Mesenchymal stem cell (in vitro differentiated cells and primary cell): ENCODE data around the gene TESK2.

Source experiments
- DNase-seq: peaks from one replicate; pipeline ENCODE4 v3.0.0-alpha.2; 2013
- H2AFZ ChIP-seq: one replicate; pipeline ENCODE4 v1.6.1; 2013; ENCODE audit warnings: low read depth, mild to moderate bottlenecking, control low read depth, inconsistent platforms, low read length, moderate library complexity
- H2AK5ac ChIP-seq: 2 replicates; pipeline ENCODE4 v1.6.1; 2013; ENCODE audit warnings: low read length, moderate library complexity, mild to moderate bottlenecking, inconsistent platforms; ENCODE audit not compliant: severe bottlenecking
- H2BK120ac ChIP-seq: one replicate; pipeline ENCODE4 v1.6.1; 2013; ENCODE audit warnings: low read depth, mild to moderate bottlenecking, inconsistent platforms, low read length, moderate library complexity
- H2BK12ac ChIP-seq, 2 experiments: one replicate each; pipeline ENCODE4 v1.6.1; 2013; ENCODE audit warnings: inconsistent platforms in 2 of 2, low read length in 2 of 2, mild to moderate bottlenecking in 2 of 2, moderate library complexity in 2 of 2, control low read depth in 1 of 2
- H2BK15ac ChIP-seq: one replicate; pipeline ENCODE4 v1.6.1; 2013; ENCODE audit warnings: mild to moderate bottlenecking, low read depth, inconsistent platforms; ENCODE audit not compliant: poor library complexity, severe bottlenecking
- H2BK5ac ChIP-seq: 2 replicates; pipeline ENCODE4 v1.6.1; 2013; ENCODE audit warnings: low read depth, mild to moderate bottlenecking, low read length, control low read depth, inconsistent platforms; ENCODE audit not compliant: poor library complexity, severe bottlenecking
- H3K14ac ChIP-seq, 2 experiments: one replicate each; pipeline ENCODE4 v1.6.1; 2013; ENCODE audit warnings: inconsistent platforms in 2 of 2, low read length in 2 of 2, control low read depth in 1 of 2, mild to moderate bottlenecking in 1 of 2, moderate library complexity in 1 of 2
- H3K18ac ChIP-seq, 2 experiments: one replicate each; pipeline ENCODE4 v1.6.1; 2013; ENCODE audit warnings: inconsistent platforms in 2 of 2, low read length in 2 of 2, control low read depth in 1 of 2, low read depth in 1 of 2, mild to moderate bottlenecking in 1 of 2
- H3K23ac ChIP-seq, 2 experiments: one replicate each; pipeline ENCODE4 v1.6.1; 2013; ENCODE audit warnings: inconsistent platforms in 2 of 2, low read length in 2 of 2, mild to moderate bottlenecking in 2 of 2, moderate library complexity in 2 of 2, control low read depth in 1 of 2
- H3K27ac ChIP-seq: 2 replicates; pipeline ENCODE4 v1.5.1; 2013; ENCODE audit warnings: mild to moderate bottlenecking, moderate library complexity, low read length, control low read depth, inconsistent platforms; ENCODE audit not compliant: poor library complexity, severe bottlenecking
- H3K27me3 ChIP-seq, 2 experiments: 2 replicates each; pipeline versions ENCODE4 v1.6.1 to v1.7.0; 2013; ENCODE audit warnings: low read length in 2 of 2, mild to moderate bottlenecking in 2 of 2, moderate library complexity in 2 of 2, control low read depth in 1 of 2, inconsistent platforms in 1 of 2; ENCODE audit not compliant: control insufficient read depth in 1 of 2, insufficient read depth in 1 of 2
- H3K36me3 ChIP-seq, 2 experiments: 2 replicates each; pipeline versions ENCODE4 v1.6.1 to v1.7.0; 2013; ENCODE audit warnings: low read length in 2 of 2, control low read depth in 1 of 2, inconsistent platforms in 1 of 2, low read depth in 1 of 2, mild to moderate bottlenecking in 1 of 2; ENCODE audit not compliant: insufficient read depth in 2 of 2, control insufficient read depth in 1 of 2
- H3K4ac ChIP-seq, 2 experiments: one replicate each; pipeline ENCODE4 v1.6.1; 2013; ENCODE audit warnings: inconsistent platforms in 2 of 2, low read length in 2 of 2, mild to moderate bottlenecking in 2 of 2, moderate library complexity in 2 of 2, control low read depth in 1 of 2, low read depth in 1 of 2
- H3K4me1 ChIP-seq: 2 replicates; pipeline ENCODE4 v1.6.1; 2013; ENCODE audit warnings: low read depth, low read length, control low read depth; ENCODE audit not compliant: control insufficient read depth, insufficient read depth
- H3K4me2 ChIP-seq: 2 replicates; pipeline ENCODE4 v1.6.1; 2013; ENCODE audit warnings: low read length, mild to moderate bottlenecking, inconsistent platforms; ENCODE audit not compliant: poor library complexity, severe bottlenecking
- H3K4me3 ChIP-seq, 2 experiments: 2 replicates each; pipeline versions ENCODE4 v1.5.1 to v1.7.0; 2013; ENCODE audit warnings: low read length in 2 of 2, mild to moderate bottlenecking in 2 of 2, control low read depth in 1 of 2, low read depth in 1 of 2; ENCODE audit not compliant: insufficient read depth in 1 of 2
- H3K79me1 ChIP-seq: replicated peaks from 2 replicates; pipeline ENCODE4 v1.6.1; 2013; ENCODE audit warnings: mild to moderate bottlenecking, control low read depth, low read length, inconsistent platforms; ENCODE audit not compliant: poor library complexity, severe bottlenecking
- H3K9ac ChIP-seq: 2 replicates; pipeline ENCODE4 v1.7.0; 2013; ENCODE audit warnings: mild to moderate bottlenecking, low read length, moderate library complexity
- H3K9me3 ChIP-seq: 2 replicates; pipeline ENCODE4 v1.7.0; 2013; ENCODE audit warnings: mild to moderate bottlenecking, low read length; ENCODE audit not compliant: control insufficient read depth
- H4K8ac ChIP-seq: one replicate; pipeline ENCODE4 v1.6.1; 2013; ENCODE audit warnings: inconsistent platforms, mild to moderate bottlenecking, low read length, moderate library complexity
- H4K91ac ChIP-seq: one replicate; pipeline ENCODE4 v1.6.1; 2013; ENCODE audit warnings: mild to moderate bottlenecking, low read length, inconsistent platforms
- WGBS: methylation state at CpG from one replicate; pipeline ENCODE4 v1.1.7; 2013; ENCODE audit warnings: mixed read lengths; 5-methylcytosine and 5-hydroxymethylcytosine counted together

The TESK2 gene

GRCh38 chr1:45405636-45406035, 85.3 kb downstream of the TESK2 start:
- DNase-seq: no peak

GRCh38 chr1:45403718-45404117, 87.2 kb downstream of the TESK2 start:
- no peak overlapping the region for H2BK120ac ChIP-seq
- no peak overlapping the region for H4K91ac ChIP-seq
- H3K4me2 ChIP-seq: no peak overlapping the region
- H3K27me3 ChIP-seq: no peaks in the 10 kb centered on the region
- H2BK15ac ChIP-seq: no peak overlapping the region
- no peaks in the 10 kb centered on the region for H3K9me3 ChIP-seq
- no peak overlapping the region for H3K18ac ChIP-seq
- no peak overlapping the region for H3K4me3 ChIP-seq
- no peak overlapping the region for H2AFZ ChIP-seq
- H3K4ac ChIP-seq: no peak overlapping the region
- H3K14ac ChIP-seq: no peak overlapping the region
- no peak overlapping the region for H2AK5ac ChIP-seq
- no peak for DNase-seq
- no peaks in the 10 kb centered on the region for H3K4me1 ChIP-seq
- H3K79me1 ChIP-seq: no peaks in the 10 kb centered on the region
- no peak overlapping the region for H3K23ac ChIP-seq
- no peak overlapping the region for H3K9ac ChIP-seq
- no peak overlapping the region for H2BK12ac ChIP-seq
- no peak overlapping the region for H2BK5ac ChIP-seq
- H3K36me3 ChIP-seq: no peaks in the 10 kb centered on the region
- H3K27ac ChIP-seq: no peak overlapping the region
- no peak overlapping the region for H4K8ac ChIP-seq
- WGBS: 100% methylated on average over 1 of the region's 1 CpG

More at GRCh38 chr1:45405636-45406035, 85.3 kb downstream of the TESK2 start:
- H2AFZ ChIP-seq: no peak overlapping the region
- 92% methylated on average over 2 of the region's 2 CpGs for WGBS
- no peaks in the 10 kb centered on the region for H3K36me3 ChIP-seq
- H3K23ac ChIP-seq: no peak overlapping the region
- no peak overlapping the region for H3K4me3 ChIP-seq
- no peak overlapping the region for H2BK15ac ChIP-seq
- no peak overlapping the region for H2BK12ac ChIP-seq
- H3K9ac ChIP-seq: no peak overlapping the region
- no peaks in the 10 kb centered on the region for H3K9me3 ChIP-seq
- no peaks in the 10 kb centered on the region for H3K4me1 ChIP-seq
- H3K18ac ChIP-seq: no peak overlapping the region
- no peak overlapping the region for H3K4me2 ChIP-seq
- no peak overlapping the region for H2BK120ac ChIP-seq
- no peak overlapping the region for H3K4ac ChIP-seq
- no peak overlapping the region for H3K14ac ChIP-seq
- no peak overlapping the region for H4K91ac ChIP-seq
- no peak overlapping the region for H2BK5ac ChIP-seq
- H2AK5ac ChIP-seq: no peak overlapping the region
- H4K8ac ChIP-seq: no peak overlapping the region
- no peaks in the 10 kb centered on the region for H3K79me1 ChIP-seq
- no peaks in the 10 kb centered on the region for H3K27me3 ChIP-seq
- no peak overlapping the region for H3K27ac ChIP-seq

DNA sequence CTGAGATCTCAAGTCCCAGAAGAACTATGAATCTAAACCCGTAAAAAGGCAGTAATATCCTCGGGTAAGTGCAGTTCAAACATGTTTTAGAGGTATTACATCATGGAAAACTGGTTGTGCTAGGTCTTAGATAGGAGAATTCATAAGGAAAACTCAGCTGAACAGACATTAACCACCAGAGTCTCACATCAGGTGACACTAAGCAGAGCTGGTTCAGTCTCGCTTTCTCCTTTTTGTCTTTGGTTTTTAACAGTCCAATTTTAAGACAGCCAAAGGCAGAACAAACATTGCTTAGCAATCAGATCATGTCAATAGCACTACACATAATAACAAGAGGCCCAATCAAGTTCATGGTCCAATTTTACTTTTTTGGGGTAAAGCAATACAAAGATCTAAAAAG, 87.7 kb downstream of the TESK2 start:
- H2BK5ac ChIP-seq: no peak overlapping the region

GRCh38 chr1:45401524-45401923, 89.4 kb downstream of the TESK2 start:
- Histone ChIP-seq H3K36me3 (no peaks in the 10 kb centered on the region), H2BK5ac (no peak overlapping the region), H3K4ac (no peak overlapping the region), H3K27me3 (no peaks in the 10 kb centered on the region), H2AK5ac (no peak overlapping the region), H2AFZ (no peak overlapping the region), H3K79me1 (no peaks in the 10 kb centered on the region), H3K4me2 (no peak overlapping the region), H3K9ac (no peak overlapping the region), H3K27ac (no peak overlapping the region), H3K4me3 (no peak overlapping the region), H3K4me1 (no peaks in the 10 kb centered on the region), H2BK15ac (no peak overlapping the region), H2BK12ac (no peak overlapping the region), H2BK120ac (no peak overlapping the region), H3K18ac (no peak overlapping the region), H3K14ac (no peak overlapping the region), H3K9me3 (no peaks in the 10 kb centered on the region), H4K8ac (no peak overlapping the region), H3K23ac (no peak overlapping the region), H4K91ac (no peak overlapping the region)
- 100% methylated on average over 1 of the region's 2 CpGs for WGBS
- DNase-seq: no peak

More for the DNA sequence above, 87.7 kb downstream of the TESK2 start:
- Histone ChIP-seq H2BK120ac (no peak overlapping the region), H2BK15ac (no peak overlapping the region), H3K9ac (no peak overlapping the region), H2AFZ (no peak overlapping the region), H3K14ac (no peak overlapping the region), H3K27ac (no peak overlapping the region), H3K4me3 (no peak overlapping the region), H3K4me1 (no peaks in the 10 kb centered on the region), H3K4me2 (no peak overlapping the region), H3K18ac (no peak overlapping the region), H4K91ac (no peak overlapping the region), H3K36me3 (no peaks in the 10 kb centered on the region), H2AK5ac (no peak overlapping the region), H3K79me1 (no peaks in the 10 kb centered on the region), H4K8ac (no peak overlapping the region), H3K27me3 (no peaks in the 10 kb centered on the region), H3K9me3 (no peaks in the 10 kb centered on the region), H3K23ac (no peak overlapping the region), H2BK12ac (no peak overlapping the region), H3K4ac (no peak overlapping the region)
- WGBS: 80% methylated on average over 3 of the region's 3 CpGs
- DNase-seq: no peak
